Measurements from ENCODE around the gene FOSL1. TPM values are rescaled to one million over a fixed set of nuclear protein-coding genes. Genes with fewer than 3 reads are reported as not detected.

FOSL1 gene
- total and polyA plus RNA-seq, 2 experiments from 2014 or later: 14.6 to 17.1 TPM

DNA sequence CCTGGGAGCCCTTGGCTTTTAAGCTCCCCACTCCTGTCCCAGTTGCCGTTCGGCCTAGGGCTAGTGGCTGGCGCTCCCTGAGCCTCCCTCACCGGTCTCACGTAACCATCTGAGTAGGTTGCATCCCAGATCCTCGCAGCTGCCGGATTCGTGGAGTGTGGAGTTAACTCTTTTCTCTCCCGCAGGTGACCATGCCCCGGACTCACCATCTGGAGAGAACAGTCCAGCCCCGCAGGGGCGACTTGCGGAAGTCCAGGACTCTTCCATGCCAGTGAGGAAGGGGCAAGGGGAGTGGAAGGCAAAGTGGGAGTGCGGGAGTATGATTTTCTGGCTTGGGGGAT lies 39.1 kb downstream of the FOSL1 start:
- H3K79me2 ChIP-seq (replicated peaks; ENCODE audit: insufficient read depth): peaks cover 25% of the 10 kb centered on the region
- peaks cover 4% of the 10 kb centered on the region; the same call in 1 of the 2 replicates for H3K36me3 ChIP-seq (ENCODE audit: insufficient read depth)
- TF ChIP-seq, protein P1, sequence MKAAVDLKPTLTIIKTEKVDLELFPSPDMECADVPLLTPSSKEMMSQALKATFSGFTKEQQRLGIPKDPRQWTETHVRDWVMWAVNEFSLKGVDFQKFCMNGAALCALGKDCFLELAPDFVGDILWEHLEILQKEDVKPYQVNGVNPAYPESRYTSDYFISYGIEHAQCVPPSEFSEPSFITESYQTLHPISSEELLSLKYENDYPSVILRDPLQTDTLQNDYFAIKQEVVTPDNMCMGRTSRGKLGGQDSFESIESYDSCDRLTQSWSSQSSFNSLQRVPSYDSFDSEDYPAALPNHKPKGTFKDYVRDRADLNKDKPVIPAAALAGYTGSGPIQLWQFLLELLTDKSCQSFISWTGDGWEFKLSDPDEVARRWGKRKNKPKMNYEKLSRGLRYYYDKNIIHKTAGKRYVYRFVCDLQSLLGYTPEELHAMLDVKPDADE (IDR thresholded peaks at IDR 0.05): no peak
- TF ChIP-seq EZH2phosphoT487 (IDR thresholded peaks at IDR 0.05; ENCODE audit: unreplicated experiment) (no peak), ZNF331 (CRISPR knock-in tag; IDR thresholded peaks at IDR 0.05; ENCODE audit: low read depth) (no peak), STAT1 (IDR thresholded peaks at IDR 0.05; ENCODE audit: unreplicated experiment) (no peak), POLR2AphosphoS5 (IDR thresholded peaks at IDR 0.05; ENCODE audit: low read depth) (no peak; the same call in 1 of the 2 replicates), JUNB (IDR thresholded peaks at IDR 0.05; ENCODE audit: unreplicated experiment) (no peak), NANOG (IDR thresholded peaks at IDR 0.05; ENCODE audit: borderline replicate concordance) (no peak), EZH2 (IDR thresholded peaks at IDR 0.05; ENCODE audit: low read depth, unreplicated experiment) (no peak), CREB1 (CRISPR knock-in tag; IDR thresholded peaks at IDR 0.05; ENCODE audit: low read depth) (no peak), ZNF114 (CRISPR knock-in tag; IDR thresholded peaks at IDR 0.05) (no peak)
- TF ChIP-seq, protein P2, sequence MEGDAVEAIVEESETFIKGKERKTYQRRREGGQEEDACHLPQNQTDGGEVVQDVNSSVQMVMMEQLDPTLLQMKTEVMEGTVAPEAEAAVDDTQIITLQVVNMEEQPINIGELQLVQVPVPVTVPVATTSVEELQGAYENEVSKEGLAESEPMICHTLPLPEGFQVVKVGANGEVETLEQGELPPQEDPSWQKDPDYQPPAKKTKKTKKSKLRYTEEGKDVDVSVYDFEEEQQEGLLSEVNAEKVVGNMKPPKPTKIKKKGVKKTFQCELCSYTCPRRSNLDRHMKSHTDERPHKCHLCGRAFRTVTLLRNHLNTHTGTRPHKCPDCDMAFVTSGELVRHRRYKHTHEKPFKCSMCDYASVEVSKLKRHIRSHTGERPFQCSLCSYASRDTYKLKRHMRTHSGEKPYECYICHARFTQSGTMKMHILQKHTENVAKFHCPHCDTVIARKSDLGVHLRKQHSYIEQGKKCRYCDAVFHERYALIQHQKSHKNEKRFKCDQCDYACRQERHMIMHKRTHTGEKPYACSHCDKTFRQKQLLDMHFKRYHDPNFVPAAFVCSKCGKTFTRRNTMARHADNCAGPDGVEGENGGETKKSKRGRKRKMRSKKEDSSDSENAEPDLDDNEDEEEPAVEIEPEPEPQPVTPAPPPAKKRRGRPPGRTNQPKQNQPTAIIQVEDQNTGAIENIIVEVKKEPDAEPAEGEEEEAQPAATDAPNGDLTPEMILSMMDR (conservative IDR thresholded peaks at IDR 0.05; ENCODE audit: low read depth in 2 of 2): no peak
- TF ChIP-seq, protein P3, sequence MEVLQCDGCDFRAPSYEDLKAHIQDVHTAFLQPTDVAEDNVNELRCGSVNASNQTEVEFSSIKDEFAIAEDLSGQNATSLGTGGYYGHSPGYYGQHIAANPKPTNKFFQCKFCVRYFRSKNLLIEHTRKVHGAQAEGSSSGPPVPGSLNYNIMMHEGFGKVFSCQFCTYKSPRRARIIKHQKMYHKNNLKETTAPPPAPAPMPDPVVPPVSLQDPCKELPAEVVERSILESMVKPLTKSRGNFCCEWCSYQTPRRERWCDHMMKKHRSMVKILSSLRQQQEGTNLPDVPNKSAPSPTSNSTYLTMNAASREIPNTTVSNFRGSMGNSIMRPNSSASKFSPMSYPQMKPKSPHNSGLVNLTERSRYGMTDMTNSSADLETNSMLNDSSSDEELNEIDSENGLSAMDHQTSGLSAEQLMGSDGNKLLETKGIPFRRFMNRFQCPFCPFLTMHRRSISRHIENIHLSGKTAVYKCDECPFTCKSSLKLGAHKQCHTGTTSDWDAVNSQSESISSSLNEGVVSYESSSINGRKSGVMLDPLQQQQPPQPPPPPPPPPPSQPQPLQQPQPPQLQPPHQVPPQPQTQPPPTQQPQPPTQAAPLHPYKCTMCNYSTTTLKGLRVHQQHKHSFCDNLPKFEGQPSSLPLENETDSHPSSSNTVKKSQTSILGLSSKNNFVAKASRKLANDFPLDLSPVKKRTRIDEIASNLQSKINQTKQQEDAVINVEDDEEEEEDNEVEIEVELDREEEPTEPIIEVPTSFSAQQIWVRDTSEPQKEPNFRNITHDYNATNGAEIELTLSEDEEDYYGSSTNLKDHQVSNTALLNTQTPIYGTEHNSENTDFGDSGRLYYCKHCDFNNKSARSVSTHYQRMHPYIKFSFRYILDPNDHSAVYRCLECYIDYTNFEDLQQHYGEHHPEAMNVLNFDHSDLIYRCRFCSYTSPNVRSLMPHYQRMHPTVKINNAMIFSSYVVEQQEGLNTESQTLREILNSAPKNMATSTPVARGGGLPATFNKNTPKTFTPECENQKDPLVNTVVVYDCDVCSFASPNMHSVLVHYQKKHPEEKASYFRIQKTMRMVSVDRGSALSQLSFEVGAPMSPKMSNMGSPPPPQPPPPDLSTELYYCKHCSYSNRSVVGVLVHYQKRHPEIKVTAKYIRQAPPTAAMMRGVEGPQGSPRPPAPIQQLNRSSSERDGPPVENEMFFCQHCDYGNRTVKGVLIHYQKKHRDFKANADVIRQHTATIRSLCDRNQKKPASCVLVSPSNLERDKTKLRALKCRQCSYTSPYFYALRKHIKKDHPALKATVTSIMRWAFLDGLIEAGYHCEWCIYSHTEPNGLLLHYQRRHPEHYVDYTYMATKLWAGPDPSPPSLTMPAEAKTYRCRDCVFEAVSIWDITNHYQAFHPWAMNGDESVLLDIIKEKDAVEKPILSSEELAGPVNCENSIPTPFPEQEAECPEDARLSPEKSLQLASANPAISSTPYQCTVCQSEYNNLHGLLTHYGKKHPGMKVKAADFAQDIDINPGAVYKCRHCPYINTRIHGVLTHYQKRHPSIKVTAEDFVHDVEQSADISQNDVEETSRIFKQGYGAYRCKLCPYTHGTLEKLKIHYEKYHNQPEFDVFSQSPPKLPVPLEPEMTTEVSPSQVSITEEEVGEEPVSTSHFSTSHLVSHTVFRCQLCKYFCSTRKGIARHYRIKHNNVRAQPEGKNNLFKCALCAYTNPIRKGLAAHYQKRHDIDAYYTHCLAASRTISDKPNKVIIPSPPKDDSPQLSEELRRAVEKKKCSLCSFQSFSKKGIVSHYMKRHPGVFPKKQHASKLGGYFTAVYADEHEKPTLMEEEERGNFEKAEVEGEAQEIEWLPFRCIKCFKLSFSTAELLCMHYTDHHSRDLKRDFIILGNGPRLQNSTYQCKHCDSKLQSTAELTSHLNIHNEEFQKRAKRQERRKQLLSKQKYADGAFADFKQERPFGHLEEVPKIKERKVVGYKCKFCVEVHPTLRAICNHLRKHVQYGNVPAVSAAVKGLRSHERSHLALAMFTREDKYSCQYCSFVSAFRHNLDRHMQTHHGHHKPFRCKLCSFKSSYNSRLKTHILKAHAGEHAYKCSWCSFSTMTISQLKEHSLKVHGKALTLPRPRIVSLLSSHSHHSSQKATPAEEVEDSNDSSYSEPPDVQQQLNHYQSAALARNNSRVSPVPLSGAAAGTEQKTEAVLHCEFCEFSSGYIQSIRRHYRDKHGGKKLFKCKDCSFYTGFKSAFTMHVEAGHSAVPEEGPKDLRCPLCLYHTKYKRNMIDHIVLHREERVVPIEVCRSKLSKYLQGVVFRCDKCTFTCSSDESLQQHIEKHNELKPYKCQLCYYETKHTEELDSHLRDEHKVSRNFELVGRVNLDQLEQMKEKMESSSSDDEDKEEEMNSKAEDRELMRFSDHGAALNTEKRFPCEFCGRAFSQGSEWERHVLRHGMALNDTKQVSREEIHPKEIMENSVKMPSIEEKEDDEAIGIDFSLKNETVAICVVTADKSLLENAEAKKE (CRISPR knock-in tag; IDR thresholded peaks at IDR 0.05): no peak
- TF ChIP-seq, protein P4, sequence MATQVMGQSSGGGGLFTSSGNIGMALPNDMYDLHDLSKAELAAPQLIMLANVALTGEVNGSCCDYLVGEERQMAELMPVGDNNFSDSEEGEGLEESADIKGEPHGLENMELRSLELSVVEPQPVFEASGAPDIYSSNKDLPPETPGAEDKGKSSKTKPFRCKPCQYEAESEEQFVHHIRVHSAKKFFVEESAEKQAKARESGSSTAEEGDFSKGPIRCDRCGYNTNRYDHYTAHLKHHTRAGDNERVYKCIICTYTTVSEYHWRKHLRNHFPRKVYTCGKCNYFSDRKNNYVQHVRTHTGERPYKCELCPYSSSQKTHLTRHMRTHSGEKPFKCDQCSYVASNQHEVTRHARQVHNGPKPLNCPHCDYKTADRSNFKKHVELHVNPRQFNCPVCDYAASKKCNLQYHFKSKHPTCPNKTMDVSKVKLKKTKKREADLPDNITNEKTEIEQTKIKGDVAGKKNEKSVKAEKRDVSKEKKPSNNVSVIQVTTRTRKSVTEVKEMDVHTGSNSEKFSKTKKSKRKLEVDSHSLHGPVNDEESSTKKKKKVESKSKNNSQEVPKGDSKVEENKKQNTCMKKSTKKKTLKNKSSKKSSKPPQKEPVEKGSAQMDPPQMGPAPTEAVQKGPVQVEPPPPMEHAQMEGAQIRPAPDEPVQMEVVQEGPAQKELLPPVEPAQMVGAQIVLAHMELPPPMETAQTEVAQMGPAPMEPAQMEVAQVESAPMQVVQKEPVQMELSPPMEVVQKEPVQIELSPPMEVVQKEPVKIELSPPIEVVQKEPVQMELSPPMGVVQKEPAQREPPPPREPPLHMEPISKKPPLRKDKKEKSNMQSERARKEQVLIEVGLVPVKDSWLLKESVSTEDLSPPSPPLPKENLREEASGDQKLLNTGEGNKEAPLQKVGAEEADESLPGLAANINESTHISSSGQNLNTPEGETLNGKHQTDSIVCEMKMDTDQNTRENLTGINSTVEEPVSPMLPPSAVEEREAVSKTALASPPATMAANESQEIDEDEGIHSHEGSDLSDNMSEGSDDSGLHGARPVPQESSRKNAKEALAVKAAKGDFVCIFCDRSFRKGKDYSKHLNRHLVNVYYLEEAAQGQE (IDR thresholded peaks at IDR 0.05; ENCODE audit: unreplicated experiment): no peak
- no peaks in the 10 kb centered on the region for H3K27me3 ChIP-seq (ENCODE audit: insufficient read depth)
- Mint-ChIP-seq H3K36me3 (ENCODE audit: low read depth) (peaks cover 47% of the 10 kb centered on the region), H3K4me3 (peak overlapping the region; percentile 91), H3K4me1 (peaks cover 19% of the 10 kb centered on the region), H3K27ac (peak overlapping the region; percentile 94), H3K27me3 (ENCODE audit: insufficient read depth, low read depth, poor library complexity) (peaks cover 32% of the 10 kb centered on the region), H3K9me3 (peaks cover 4% of the 10 kb centered on the region; the same call in 2 of the 3 replicates)
- peaks cover 13% of the 10 kb centered on the region for H4K20me1 ChIP-seq (replicated peaks; ENCODE audit: insufficient read depth)
- DNase-seq (ENCODE audit: low spot score): no peak
- peaks cover 32% of the 10 kb centered on the region for H3F3A ChIP-seq (replicated peaks; ENCODE audit: low read depth)
- ATAC-seq: no peak
- H3K4me2 ChIP-seq: peak overlapping the region; percentile 99
- H2AFZ ChIP-seq: peak overlapping the region; percentile 66; the same call in 1 of the 2 replicates
- H3K4me3 ChIP-seq: peak overlapping the region; percentile 95
- H3K27ac ChIP-seq (ENCODE audit: low read depth): peak overlapping the region; percentile 96; the same call in 1 of the 2 replicates
- H3K4me1 ChIP-seq (ENCODE audit: insufficient read depth): peaks cover 11% of the 10 kb centered on the region
- no peaks in the 10 kb centered on the region for H3K9me2 ChIP-seq (ENCODE audit: insufficient read depth)

All from GM23338 (cell line).